Inflammatory macrophage treated with lipopolysaccharide for 1 hour (primary cell): ENCODE data around the gene KANK2.
"Not testable (repeated sequence)": the region's sequence is repeated elsewhere in the genome, so short reads cannot be mapped to it uniquely, and the experiment has no call there.

Experiments used
- DNase-seq, 2 donors: peaks; one replicate each; pipeline ENCODE4 v3.0.0-alpha.2; 2020 to 2022

KANK2 gene

DNA sequence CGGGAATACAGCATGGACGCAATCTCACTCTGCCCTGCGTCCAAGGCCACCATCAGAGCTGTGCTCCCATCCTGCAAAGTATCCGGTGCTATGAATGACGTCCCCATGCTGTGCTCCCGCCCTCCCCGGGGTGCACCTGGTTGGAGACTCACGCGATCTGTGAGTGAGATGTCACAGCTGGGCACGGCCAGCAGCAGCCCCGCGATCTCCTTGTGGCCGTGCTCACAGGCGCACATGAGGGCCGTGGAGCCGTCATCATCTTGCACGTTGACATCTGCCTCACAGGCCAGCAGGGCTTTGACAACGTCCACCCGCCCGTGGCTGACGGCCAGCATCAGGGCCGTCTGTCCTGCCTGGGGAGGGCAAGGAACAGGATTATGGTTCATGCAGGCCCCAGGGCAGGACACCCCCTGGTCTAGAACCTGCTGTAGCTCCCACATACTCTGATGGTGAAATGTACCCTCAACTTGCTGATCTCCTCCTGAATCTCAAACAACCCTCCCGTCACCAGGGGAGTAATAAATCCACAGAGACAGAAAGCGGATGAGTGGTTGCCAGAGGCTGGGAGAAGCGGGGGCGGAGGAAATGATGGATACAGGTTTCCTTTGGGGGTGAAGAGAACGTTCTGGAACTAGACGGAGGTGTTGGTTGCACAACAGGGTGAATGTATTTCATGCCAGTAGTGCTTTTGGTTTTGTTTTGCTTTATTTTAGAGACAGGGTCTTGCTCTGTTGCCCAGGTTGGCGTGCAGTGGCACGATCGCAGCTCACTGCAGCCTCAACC, 27.3 kb downstream of the KANK2 start:
- no peak for DNase-seq

DNA sequence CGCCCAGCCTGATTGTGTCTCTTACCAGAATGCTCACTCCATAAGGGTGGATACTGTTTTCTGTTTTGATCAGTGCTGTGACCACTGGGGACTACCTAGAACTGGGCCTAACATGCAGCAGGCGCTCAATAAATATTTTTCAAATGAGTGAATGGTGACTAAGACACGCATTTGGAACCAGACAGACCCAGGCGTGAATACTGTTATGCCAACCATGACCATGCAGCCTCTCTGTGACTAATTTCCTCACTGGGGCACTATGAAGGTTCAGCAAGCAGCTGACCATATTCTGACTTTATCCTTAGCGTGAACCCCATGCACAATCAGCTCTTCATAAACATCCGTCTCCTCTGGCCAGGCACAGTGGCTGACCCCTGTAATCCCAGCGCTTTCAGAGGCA, 28.8 kb downstream of the KANK2 start:
- DNase-seq, result no peak

DNA sequence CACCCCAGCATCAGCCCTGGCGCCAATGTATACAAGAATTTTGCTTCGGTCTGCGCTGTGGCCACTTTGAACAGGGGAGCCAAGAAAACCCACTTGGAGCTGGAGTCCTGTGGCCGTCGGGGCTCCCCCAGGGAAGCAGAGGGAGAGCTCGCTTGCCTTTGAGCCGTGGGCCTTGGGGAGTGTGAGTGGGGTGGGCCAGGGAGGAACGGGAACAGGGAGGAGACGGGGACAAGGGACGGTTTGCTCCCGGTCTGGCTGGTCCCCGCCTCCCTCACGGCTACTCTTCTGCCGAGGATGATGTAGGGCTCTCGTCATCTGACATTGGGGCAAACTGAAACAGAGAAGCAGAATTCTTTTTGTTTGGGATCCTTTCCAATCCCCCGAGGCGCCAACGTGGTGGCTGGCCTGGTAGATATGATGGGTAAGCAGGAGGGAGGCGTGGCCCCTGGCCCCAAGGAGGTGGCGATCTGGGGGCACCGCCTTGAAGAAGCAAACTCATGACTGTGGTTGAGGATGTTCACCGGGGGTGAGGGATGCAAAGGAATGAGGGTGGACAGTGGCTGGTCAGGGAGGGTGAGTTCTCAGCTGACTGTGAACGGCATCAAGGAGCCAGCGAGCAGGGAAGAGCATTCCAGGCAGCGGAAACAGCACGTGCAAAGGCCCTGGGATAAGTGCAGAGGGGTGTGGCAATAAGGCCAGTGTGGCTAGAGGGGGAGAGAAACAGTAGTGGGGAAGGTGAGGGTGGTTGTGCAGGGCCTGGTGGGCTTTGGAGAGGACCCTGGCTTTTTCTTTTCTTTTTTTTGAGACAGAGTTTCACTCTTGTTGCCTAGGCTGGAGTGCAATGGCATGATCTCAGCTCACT, 30.8 kb downstream of the KANK2 start:
- DNase-seq, result no peak

DNA sequence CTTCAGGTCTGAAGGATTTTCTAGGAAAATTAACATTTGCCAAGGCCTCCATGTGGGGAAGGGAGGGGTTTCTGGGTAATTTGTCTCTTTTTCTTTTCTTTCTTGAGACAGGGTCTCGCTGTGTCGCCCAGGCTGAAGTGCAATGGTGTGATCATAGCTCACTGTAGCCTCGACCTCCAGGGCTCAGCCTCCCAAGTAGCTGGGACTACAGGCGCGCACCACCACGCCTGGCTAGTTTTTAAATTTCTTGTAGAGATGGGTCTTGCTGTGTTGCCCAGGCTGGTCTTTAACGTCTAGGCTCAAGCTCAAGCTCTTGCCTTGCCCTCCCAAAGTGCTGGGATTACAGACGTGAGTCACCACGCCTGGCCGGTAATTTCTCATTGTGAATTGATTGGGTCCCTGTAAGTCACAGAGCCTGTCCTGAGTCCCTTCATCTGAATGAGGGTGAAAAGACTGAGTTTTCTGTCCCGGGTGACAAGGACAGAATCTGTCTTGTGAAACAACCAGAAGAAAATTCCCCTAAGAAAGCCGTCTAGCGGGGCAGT, 31.8 kb downstream of the KANK2 start:
- no peak for DNase-seq

DNA sequence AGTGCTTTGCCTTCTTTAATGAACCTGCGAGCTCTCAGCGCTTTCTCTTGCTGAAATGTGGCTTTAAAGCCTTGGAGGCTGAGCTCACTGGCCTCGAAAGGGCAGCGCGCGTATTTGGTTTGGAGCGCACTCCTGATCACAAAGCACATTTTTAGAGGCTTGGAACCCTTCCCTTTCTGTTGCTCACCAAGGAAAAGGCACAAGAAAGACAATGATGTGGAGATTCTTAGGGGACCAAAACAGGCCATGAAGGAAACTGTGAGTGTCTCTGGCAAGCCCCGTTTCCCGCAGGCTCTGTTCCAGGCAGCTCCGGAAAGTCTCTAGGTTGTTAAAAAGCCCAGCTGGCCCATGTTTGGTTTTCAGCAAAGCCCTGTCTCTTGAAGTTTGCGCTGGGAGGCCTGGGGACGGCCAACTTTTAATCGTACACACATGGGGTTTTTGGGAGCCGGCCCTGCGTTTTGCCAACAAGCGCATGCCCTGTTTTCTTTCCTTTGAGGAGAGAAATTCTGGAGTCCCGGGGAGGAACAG, 32.4 kb downstream of the KANK2 start:
- DNase-seq, result no peak

DNA sequence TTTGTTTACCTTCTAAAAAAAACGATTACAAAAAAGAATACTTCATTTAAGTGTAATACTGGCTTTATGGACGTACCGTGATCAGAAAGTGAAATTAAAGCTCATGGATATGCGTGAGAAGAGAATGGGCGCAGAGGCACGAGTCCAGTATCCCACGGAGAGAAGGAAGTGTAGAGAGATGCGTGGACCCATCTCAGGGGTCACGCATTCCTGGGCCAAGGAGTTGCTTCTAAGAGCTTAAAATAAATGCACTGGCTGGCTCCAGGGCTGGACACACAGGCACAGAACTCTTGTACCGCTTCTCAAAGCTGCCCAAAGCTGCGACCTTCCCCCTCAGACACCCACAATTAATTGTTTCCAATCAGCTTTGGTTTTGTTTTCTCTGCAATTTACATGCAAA, 33.0 kb downstream of the KANK2 start:
- DNase-seq, result no peak

DNA sequence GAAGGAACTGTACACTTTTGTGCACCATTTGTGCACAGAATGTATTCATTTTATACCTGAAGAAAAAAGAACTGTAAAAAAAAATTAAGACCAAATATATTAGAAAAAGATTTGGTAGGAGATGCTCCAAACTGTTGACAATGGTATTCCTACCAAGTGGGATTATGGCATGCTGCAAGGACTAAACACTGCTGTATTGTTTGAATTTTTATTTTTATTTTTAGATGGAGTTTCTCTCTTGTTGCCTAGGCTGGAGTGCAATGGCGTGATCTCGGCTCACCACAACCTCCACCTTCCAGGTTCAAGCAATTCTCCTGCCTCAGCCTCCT, 36.9 kb downstream of the KANK2 start:
- not testable (repeated sequence) for DNase-seq

DNA sequence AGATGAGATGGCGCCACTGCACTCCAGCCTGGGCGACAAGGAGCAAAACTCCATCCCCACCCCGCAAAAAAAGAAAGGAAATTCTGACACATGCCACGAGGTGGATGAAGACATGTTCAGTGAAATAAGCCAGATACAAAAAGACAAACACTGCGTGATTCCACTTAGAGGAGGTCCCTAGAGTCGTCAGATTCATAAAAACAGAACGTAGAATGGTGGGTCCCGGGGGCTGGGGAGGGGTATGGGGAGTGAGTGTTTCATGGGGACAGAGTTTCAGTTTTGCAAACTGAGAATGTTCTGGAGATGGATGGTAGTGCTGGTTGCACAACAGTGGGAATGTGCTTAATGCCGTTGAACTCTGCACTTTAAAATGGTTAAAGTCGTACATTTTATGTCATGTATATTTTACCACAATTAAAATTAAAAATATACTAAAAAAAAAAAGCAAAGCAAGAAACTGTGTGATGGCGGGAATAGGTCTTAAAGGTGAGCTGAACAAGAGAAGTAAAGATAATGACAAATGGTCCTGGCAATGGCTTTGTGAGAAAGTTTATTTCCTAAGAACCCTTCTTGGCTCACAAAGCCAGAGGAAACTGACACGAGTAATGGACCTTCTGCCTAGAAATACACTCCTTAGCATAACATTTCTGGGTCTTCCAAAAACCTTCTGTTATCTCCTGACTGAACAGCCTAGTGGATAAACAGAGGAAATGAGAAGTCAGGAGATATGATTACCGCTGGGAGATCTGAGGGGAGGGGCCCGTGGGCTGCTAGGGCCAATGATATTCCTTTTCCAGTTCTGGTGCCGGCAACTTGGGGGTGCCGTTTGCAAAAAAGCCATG, 37.5 kb downstream of the KANK2 start:
- no peak for DNase-seq

DNA sequence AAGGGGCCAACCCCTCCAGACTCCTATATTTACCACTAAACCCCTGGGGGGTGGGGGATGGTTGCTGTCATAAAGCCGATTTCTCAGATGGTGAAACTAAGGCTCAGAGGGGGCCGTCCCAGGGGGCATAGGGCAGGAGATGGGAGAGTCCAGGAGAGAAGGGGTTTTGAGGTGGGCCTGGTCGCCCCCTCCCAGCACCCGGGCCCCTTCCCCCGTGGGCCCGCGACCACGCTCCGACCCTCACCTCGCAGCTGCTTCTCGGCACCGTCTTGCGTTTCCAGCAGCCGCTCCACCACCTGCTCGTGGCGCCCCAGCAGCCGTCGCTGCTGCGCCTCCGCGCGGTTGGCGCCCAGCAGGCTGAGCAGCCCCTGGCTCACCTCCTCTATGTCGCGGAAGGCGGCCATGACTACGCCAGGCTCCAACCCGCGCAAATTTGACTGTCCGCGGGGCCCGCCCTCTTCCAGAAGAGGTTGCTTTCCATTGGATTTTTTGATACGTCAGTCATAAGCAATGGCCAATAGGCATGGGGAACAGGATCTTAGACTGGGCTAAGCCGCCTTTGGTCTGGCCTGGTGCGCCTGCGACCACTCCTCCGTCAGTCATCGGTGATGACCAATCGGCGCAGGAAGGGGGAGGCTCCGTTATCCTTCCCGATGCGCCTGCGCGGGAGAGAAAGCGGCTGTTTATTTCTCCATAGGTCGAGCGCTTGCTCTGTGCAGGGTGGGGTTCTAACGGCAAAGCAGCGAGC, 41.8 kb downstream of the KANK2 start, which contains the start of gene SPC24:
TSS of gene SPC24 (minus strand) at position 410 of the 748 bp plus-strand sequence. CDS start at position 404, 6 bp downstream.
- DNase-seq, result peak; percentile 98 to 99

DNA sequence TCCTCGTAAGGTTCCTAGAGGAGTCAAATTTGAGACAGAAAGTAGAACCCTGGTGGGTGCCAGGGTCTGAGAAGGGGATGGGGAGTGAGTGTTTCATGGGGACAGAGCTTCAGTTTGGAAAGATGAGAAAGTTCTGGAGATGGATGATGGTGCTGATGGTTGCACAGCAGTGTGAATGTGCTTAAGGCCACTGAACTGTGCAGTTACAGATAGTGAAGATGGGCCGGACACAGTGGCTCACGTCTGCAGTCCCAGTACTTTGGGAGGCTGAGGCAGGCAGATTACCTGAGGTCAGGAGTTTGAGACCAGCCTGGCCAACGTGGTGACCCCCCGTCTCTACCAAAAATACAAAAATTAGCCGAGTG, 42.7 kb downstream of the KANK2 start:
- DNase-seq, result no peak

DNA sequence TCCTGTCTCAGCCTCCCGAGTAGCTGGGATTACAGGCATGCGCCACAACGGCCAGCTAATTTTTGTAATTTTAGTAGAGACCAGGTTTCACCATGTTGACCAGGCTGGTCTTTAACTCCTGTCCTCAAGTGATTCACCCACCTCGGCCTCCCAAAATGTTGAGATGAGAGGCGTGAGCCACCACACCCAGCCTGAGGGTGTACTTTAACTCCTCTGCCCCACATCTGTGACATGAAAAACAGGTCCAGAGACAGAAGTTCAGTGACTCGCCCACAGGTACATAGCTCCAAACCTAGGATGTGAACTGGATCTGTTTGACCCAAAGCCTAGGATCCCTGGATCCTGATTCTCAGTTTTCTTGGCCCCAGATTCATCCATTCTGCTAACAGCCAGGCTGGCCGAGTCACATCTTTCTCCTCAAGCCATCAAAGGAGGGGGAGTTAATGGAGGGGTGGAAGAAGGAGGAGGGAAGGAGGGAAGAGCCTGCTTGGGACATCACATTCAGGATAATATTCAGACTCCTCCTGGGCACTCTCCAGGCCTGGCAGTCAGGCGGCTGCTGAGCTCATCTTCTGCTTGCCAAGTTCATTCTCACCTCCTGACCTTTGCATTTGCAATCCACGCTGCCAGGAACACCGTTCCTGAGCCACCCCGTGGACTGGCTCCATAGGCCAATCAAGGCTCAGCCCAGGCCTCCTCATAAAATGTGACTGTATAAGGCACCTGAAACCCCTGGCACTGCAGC, 44.9 kb downstream of the KANK2 start:
- no peak for DNase-seq

DNA sequence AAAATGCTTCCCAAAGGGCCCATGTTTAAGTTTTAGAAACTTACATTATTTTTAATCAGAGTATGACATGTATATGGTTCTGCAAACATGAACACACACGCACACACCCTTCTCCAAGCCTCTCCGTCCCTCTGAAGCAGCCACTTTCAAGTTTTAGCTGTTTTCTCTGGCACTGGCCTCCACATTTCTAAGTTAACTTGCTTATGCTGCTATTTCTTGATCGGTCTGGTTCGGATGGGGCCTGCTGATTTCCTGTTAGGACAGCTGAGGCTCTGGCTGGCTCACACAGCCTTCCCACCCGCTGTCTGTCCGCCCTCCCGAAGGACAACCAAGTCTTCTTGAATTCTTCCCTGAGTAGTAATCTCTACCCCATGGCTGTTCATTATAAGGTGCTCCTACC, 46.2 kb downstream of the KANK2 start:
- DNase-seq, result no peak

DNA sequence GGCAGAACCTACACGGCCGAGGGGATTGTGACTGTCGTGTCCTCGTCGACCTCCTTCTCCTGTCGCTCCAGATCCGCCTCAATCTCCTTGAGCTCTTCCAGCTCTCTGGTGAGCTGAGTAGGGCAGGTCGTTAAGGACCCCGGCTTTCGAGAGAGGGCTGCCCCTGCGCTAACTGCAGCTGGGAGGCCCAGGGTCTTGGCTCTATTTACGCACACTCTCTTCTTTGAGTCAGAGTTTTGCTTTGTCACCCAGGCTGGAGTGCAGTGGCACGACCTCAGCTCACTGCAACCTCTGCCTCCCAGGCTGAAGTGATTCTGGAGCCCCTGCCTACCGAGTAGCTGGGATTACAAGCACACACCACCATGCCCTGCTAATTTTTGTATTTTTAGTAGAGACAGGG, 49.3 kb downstream of the KANK2 start:
- no peak for DNase-seq

DNA sequence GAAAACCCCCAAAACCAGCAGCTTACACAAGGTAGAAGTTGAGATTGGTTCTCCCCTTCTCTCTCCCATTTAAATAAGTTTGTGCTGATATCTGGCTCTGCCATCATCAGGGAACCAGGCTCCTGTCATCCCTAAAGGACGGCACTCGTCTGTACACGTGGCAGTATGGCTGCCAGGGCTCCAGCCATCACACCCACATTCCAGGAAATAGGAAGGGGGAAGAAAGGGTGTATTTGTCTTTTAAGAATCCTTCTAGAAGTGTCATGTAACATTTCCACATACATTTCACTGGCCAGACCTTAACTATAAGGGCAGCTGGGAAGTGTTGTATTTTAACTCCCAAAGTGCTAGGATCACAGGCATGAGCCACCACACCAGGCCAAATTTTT, 51.8 kb downstream of the KANK2 start:
- DNase-seq, result no peak

DNA sequence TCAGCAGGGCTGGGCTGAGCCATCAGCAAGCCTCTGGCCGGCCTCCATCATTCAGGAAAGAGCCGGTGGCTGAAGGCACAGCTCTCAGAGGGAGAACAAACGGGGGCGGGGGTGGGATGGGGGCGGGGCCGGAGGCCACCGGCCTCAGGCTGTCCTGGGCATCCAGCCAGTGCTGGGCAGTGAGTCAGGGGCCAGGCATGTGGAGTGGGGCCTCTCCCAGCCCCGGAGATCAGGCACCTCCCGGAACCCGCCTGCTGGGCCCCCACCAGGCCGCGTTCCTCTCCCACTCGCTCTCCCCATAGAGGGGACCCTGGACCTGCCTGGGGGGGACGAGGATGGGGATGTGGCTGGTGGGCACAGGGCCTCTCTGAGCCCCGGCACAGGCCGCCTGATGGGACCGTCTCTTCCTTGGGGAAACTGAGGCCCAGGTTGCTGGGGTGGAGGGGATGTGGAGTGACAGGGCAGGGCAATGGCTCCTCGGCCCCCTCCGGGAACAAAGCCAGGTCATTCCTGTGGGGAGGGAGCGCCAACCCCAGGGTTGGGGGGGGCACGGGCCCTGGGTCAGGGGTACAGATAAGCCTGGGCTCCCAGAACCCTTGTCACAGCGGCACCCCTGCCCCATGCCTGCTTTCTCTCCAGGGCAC, 54.7 kb downstream of the KANK2 start:
- peak in 1 of 2 donors; percentile 34 for DNase-seq

DNA sequence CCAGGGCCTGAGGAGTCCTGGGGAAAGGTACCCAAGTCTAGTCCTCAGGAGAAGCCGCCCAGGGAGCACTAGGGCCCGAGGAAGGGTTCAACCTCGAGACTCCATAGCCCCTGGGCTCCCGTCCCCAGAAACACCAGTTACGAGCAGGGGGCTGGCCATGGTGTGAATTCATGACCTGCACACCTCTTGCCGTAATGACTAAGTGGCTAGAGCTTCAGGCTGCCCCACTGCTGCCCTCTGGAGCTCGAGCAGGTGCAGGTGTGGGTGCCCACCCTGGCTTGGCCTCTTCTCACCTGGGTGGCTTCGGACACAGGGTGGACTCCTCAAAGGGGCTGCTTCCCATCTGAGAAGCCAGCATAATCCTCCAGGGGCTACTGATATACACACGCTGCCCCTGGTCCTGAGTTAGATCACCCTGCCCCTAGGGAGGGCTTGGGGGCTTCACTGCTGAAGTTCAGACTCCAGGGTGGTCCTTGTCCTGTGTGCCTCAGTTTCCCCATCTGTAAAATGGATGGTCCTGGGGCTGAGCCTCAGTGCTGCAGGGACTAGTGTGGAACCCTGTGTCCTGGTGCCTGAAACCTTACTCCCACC, 55.3 kb downstream of the KANK2 start:
- no peak for DNase-seq

DNA sequence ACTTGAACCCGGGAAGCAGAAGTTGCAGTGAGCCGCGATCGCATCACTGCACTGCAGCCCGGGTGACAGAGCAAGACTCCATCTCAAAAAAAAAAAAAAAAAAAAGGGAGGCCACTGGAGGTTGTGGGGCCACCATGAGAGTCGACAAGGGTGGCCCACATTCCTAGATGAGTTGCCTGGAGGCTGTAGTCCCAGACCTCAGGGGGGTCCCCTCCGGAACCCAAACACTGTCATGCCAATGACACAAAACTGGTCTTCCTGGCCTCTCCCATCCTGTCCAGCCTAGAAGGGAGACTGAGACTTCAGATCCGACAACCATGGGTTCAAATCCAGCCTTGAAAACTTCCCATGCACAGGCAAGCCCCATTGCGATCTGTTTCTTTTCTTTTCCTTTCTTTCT, 56.4 kb downstream of the KANK2 start:
- DNase-seq, result no peak

DNA sequence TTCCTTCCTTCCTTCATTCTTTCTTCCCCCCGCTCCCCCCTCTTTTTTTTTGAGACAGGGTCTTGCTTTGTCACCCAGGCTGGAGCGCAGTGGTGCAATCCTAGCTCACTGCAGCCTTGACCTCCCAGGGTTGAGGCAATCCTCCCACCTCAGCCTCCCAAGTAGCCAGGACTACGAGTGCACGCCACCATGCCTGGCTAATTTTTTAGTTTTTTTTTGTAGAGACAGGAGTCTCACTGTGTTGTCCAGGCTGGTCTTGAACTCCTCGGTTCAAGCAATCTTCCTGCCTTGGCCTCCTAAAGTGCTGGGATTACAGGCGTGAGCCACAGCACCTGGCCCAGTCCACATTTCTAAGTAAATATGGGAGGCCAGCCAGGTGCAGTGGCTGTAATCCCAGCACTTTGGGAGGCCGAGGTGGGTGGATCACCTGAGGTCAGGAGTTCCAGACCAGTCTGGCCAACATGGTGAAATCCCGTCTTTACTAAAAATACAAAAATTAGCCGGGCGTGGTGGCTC, 57.3 kb downstream of the KANK2 start:
- DNase-seq, result not testable (repeated sequence)

DNA sequence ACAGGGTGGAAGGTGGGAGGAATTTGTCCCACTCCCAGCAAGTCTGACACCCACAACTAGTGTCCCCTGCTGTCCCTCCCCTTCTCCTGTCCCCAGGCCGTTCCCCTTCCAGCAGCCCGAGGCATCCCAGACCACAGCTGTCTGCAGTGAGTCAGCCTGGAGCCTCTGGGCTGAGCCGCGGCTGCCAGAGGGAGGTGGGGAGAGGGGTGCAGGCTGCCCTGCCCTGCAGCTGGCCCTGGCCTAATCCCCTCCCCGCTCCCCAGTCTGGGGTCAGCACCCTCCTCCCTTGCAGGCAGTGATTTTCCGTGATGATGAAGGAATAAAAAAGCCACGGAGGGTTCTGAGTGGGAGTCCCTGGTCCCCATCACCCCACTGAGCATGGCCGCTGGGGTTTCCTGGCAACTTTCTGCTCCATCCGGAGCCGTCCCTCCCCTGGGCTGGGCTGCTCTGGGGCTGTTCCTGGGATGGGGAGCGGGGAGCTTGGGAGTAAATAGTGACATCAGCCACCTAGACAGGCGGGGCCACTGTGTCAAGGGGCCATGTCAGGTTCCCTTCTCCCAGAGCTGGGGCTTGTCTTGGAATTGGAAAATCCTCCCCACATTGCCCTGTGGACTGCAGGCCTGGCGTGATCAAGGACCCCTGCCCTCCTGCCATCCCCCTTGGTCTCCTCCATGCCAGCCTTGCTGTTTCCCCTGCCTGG, 58.6 kb downstream of the KANK2 start:
- DNase-seq, result peak; percentile 27 to 54
